Spinal cord (tissue), 10 donors: Measurements from ENCODE around the gene TSPYL1. TPM values are rescaled to one million over a fixed set of nuclear protein-coding genes. Genes with fewer than 3 reads are reported as not detected.

Source experiments
- DNase-seq, 6 donors: peaks; one replicate each; pipeline versions ENCODE4 v3.0.0 to v3.0.0-alpha.2; 2013 to 2015; ENCODE audit warnings: low spot score in 6 of 6, low read depth in 4 of 6
- H3K27ac ChIP-seq: one replicate; pipeline ENCODE4 v1.5.1; 2013; ENCODE audit warnings: low read depth, low read length, control low read depth
- H3K27me3 ChIP-seq: one replicate; pipeline ENCODE4 v1.6.1; 2013; ENCODE audit warnings: low read length; ENCODE audit not compliant: control insufficient read depth, insufficient read depth
- H3K36me3 ChIP-seq: one replicate; pipeline ENCODE4 v1.6.1; 2013; ENCODE audit warnings: low read length; ENCODE audit not compliant: control insufficient read depth, insufficient read depth
- H3K4me1 ChIP-seq: one replicate; pipeline ENCODE4 v1.6.1; 2013; ENCODE audit warnings: low read length; ENCODE audit not compliant: control insufficient read depth, insufficient read depth
- H3K4me3 ChIP-seq: one replicate; pipeline ENCODE4 v1.5.1; 2013; ENCODE audit warnings: low read depth, low read length, control low read depth
- H3K9me3 ChIP-seq: one replicate; pipeline ENCODE4 v1.6.1; 2013; ENCODE audit warnings: low read length; ENCODE audit not compliant: control insufficient read depth, insufficient read depth
- WGBS: methylation state at CpG from one replicate; pipeline ENCODE4 v1.1.5; 2013; ENCODE audit warnings: missing lambda C conversion rate; ENCODE audit not compliant: insufficient coverage; 5-methylcytosine and 5-hydroxymethylcytosine counted together
- polyA plus RNA-seq, 2 donors: library from polyadenylated mRNA; unstranded; fragments of 120-200 nt; gene quantifications; one replicate each; pipeline ENCODE4 v1.2.1, GENCODE V29; 2013; ENCODE audit not compliant: insufficient read length in 2 of 2
- total RNA-seq, 2 donors: library from RNA; depleted of rRNA in 1 of 2; stranded (reverse); fragments of 120-200 nt in 1 of 2; fragments of >200 nt in 1 of 2; gene quantifications; one replicate each; pipeline versions ENCODE4 v1.2.3 to v1.2.4, GENCODE V29; 2013 to 2014
- donor health status: healthy.

Gene TSPYL1
- total and polyA plus RNA-seq, 4 donors = 80.5 to 131 (median 123) TPM

- H3K27me3 ChIP-seq = no peaks in the 10 kb centered on the region
- DNase-seq = peak; percentile 96 to 100 (median 99)
- no peaks in the 10 kb centered on the region for H3K4me1 ChIP-seq
- 14% methylated on average over 12 of the region's 17 CpGs for WGBS
- H3K9me3 ChIP-seq = no peaks in the 10 kb centered on the region
- no peaks in the 10 kb centered on the region for H3K36me3 ChIP-seq
- H3K4me3 ChIP-seq = peak overlapping the region; percentile 59
- peak overlapping the region; percentile 74 for H3K27ac ChIP-seq
These were observed 50.3 kb downstream of the TSPYL1 start for GRCh38 chr6:116229287-116229913.

Other genes starting within 250 kb of the TSPYL1 start
- 1 to 10 TPM; 1.9 to 2.1 TPM for gene FRK, start 219.0 kb downstream of the TSPYL1 start, total RNA-seq
- under 1 TPM; 0.43 to 0.44 TPM for gene FRK, start 219.0 kb downstream of the TSPYL1 start, polyA plus RNA-seq
- 10 to 100 TPM; 18.6 to 29.4 TPM for gene NT5DC1, start 179.1 kb downstream of the TSPYL1 start, total RNA-seq
- gene NT5DC1, start 179.1 kb downstream of the TSPYL1 start, polyA plus RNA-seq = 10 to 100 TPM; 20.0 to 20.2 TPM
- under 1 TPM; 0.40 to 0.66 TPM for gene COL10A1, start 153.8 kb downstream of the TSPYL1 start, total RNA-seq
- under 1 TPM; 0.13 to 0.41 TPM for gene COL10A1, start 153.8 kb downstream of the TSPYL1 start, polyA plus RNA-seq
- gene TSPYL4, start 25.9 kb downstream of the TSPYL1 start, total RNA-seq = 100 to 1,000 TPM in 1 of 2 donors, 10 to 100 TPM in 1; 57.6 to 101 TPM
- 100 to 1,000 TPM; 137 to 162 TPM for gene TSPYL4, start 25.9 kb downstream of the TSPYL1 start, polyA plus RNA-seq
- gene DSE, start 91.0 kb upstream of the TSPYL1 start, total RNA-seq = 10 to 100 TPM; 38.4 to 59.1 TPM
- gene DSE, start 91.0 kb upstream of the TSPYL1 start, polyA plus RNA-seq = 10 to 100 TPM; 15.4 to 15.6 TPM
- gene CALHM6, start 181.4 kb upstream of the TSPYL1 start, total RNA-seq = 1 to 10 TPM; 6.7 to 8.5 TPM
- gene CALHM6, start 181.4 kb upstream of the TSPYL1 start, polyA plus RNA-seq = 1 to 10 TPM; 7.0 to 9.0 TPM
- 1 to 10 TPM; 2.6 to 4.5 TPM for gene CALHM5, start 231.7 kb upstream of the TSPYL1 start, total RNA-seq
- under 1 TPM; 0.75 to 0.82 TPM for gene CALHM5, start 231.7 kb upstream of the TSPYL1 start, polyA plus RNA-seq